HAP-1 (cell line): ENCODE results near the gene FAM118B.

ENCODE experiments used
- DNase-seq, 2 experiments: peaks; one replicate each; pipeline ENCODE4 v3.0.0-alpha.2; 2016 to 2020; ENCODE audit warnings: low spot score in 2 of 2
- H3K27me3 ChIP-seq: fragments of 250-450 bp; sonication (Bioruptor Pico); 2 replicates; pipeline ENCODE4 v1.5.1; 2020; ENCODE audit warnings: low read depth, mild to moderate bottlenecking, moderate library complexity
- H3K36me3 ChIP-seq: fragments of 250-450 bp; sonication (Bioruptor Pico); replicated peaks from 2 replicates; pipeline ENCODE4 v1.5.1; 2020; ENCODE audit warnings: mild to moderate bottlenecking
- H3K4me1 ChIP-seq: fragments of 250-450 bp; sonication (Bioruptor Pico); 2 replicates; pipeline ENCODE4 v1.5.1; 2020; ENCODE audit warnings: mild to moderate bottlenecking
- H3K4me3 ChIP-seq: fragments of 250-450 bp; sonication (Bioruptor Pico); 2 replicates; pipeline ENCODE4 v1.5.1; 2020; ENCODE audit warnings: mild to moderate bottlenecking, moderate library complexity
- H3K9me3 ChIP-seq: fragments of 250-450 bp; sonication (Bioruptor Pico); 2 replicates; pipeline ENCODE4 v1.5.1; 2020; ENCODE audit warnings: mild to moderate bottlenecking, moderate library complexity
- in situ Hi-C: fragments of 300-500 bp; cut with MboI; formaldehyde crosslinking; loops from 3 replicates; pipeline ENCODE4 v1.14.3; 2020; ENCODE audit warnings: low sequenced_read_pairs, inconsistent platforms, mixed read lengths

Gene FAM118B

DNA sequence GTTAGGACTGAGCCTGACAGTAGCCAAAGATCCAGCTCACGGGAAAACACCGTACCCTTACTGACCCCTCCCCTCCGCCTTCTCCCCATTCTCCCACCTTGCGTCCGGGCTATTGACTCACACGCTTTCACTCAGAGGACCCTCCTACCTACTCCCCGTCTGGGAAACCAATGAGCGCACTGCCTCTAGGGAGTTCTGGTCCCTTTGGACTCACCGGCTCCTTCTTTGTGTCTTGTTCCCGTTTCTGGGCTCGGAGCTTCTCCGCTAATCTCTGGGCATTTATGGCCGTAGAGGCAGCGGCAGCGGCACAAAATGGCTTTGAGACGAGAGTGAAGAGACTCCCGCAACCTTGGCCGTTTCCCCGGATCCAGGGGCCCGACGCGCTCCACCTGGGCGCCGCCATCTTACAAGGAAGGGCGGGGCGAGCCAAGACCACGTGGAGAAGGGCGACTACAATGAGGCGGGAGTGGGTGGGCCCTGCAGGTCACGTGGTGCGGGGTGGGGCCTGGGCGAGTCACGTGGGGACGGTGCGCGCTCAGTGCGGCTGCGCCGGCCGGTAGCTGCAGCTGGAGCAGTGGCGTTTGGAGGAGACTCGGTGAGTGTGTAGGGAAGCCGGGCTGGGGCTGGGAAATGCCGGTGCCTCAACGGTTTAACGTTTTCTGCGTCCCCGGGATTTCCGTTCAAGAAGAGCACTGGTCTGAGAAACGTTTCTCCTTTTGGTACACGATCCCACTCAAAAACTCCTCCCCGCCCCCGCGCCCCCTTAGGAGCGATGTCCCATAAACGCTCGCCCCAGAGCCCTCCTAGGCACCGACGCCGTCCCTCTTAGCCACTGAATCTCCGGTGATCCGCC is at the start of gene FAM118B, which contains the start of gene RPUSD4:
Gene FAM118B, plus strand, starts transcription at position 547 of the 853 bp plus-strand sequence. CDS start 23,220 bp downstream, outside the sequence.
Gene RPUSD4, minus strand, starts transcription at position 415 of the 853 bp plus-strand sequence. Its CDS starts 12 bp downstream, at position 403.
- peaks cover 9% of the 10 kb centered on the region; the same call in 1 of the 2 replicates for H3K4me1 ChIP-seq
- in situ Hi-C loops: loop anchor here (25.0 kb wide), 1 partner anchor 574 kb away; the partner anchor contains the start of gene CHEK1
- H3K36me3 ChIP-seq: peaks cover 27% of the 10 kb centered on the region
- DNase-seq: peak; percentile 90 to 98
- H3K9me3 ChIP-seq: no peaks in the 10 kb centered on the region
- H3K27me3 ChIP-seq: no peaks in the 10 kb centered on the region
- peak within 1 kb of the TSS; percentile 100 for H3K4me3 ChIP-seq

DNA sequence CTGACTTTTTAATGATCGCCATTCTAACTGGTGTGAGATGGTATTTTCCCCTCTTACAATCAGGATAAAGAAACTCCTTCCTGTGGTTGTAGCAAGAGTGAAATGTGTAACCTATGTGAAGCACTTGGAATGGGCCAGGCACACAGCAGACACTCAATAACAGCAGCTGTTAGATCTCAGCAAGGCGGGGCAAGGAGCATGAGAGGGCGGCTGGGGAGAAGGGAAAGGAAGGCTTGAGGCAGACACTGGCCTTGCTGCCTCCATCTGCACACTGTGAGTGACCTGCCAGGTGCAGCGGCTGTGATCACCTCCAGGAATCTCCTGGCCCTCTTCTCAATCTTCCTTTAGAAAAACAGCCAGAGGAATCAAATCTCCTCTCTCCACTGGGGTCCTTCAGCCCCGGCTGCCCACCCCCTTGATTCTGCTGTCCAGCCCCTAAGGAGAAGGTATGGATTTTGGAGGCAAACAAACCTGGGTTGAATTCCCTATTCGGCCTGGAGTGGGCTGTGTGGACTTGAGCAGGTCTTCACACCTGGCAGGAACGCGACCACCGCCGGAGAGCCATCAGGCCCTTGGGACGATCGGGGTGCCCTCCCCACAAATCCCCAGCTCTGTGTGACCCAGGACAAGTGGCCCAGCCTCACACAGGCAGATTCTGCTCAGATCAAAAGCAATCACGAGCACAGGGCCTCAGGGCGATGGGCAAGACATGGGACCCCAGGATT is 49.1 kb upstream of the FAM118B start:
- Histone ChIP-seq H3K4me3 (no peak overlapping the region), H3K4me1 (no peaks in the 10 kb centered on the region), H3K36me3 (no peaks in the 10 kb centered on the region), H3K27me3 (no peaks in the 10 kb centered on the region), H3K9me3 (no peaks in the 10 kb centered on the region)
- DNase-seq: no peak
- in situ Hi-C loops: no loop called here

DNA sequence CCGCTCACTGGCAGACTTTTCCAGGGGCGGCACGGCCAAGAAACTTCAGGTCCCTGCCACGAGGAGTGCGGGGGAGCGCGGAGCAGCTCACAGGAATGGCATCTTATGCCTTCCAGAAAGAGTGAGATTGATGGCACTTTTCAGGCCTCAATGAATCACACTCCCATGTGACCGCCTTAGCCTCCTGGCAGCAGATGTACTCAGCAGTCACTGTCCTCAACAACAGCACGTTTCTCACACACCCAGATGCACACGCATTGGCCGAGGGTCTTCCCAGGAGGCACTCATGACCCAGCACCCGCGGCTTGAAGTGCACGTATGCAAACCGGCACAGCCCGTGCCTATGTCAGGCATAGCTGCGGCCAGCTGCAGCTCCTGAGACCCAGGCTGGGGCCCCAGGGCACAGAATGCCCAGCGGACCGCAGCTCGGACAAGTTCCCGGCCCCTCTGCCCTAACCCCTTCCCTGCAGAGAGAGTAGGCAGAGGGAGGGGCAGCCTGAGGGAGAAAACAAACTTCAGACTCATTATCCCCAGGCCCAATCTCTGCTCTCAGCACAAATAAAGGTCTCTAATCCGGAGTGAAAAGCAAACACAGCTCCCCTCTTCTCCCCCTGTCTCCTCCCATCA is 48.4 kb upstream of the FAM118B start:
- Histone ChIP-seq H3K36me3 (no peaks in the 10 kb centered on the region), H3K4me3 (no peak overlapping the region), H3K27me3 (no peaks in the 10 kb centered on the region), H3K4me1 (no peaks in the 10 kb centered on the region), H3K9me3 (no peaks in the 10 kb centered on the region)
- in situ Hi-C loops: no loop called here
- no peak for DNase-seq

DNA sequence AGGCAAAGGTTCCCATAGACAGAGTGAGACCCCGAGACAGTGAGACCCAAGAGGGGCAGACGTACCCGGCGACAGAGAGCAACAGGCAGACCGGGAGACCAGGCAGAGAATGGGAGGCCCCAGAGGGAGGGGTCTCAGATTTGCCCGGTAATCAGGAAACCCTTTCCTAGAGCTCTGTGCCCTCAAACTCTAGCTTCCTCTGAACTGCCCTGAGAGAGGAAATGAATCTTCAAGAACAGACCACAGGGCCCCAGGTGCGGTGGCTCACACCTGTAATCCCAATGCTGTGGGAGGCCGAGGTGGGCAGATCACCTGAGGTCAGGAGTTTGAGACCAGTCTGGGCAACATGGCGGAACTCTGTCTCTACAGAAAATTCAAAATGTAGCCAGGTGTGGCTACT is 47.8 kb upstream of the FAM118B start:
- in situ Hi-C loops: no loop called here
- Histone ChIP-seq H3K27me3 (no peaks in the 10 kb centered on the region), H3K36me3 (no peaks in the 10 kb centered on the region), H3K9me3 (no peaks in the 10 kb centered on the region), H3K4me3 (no peak overlapping the region), H3K4me1 (no peaks in the 10 kb centered on the region)
- DNase-seq: no peak

DNA sequence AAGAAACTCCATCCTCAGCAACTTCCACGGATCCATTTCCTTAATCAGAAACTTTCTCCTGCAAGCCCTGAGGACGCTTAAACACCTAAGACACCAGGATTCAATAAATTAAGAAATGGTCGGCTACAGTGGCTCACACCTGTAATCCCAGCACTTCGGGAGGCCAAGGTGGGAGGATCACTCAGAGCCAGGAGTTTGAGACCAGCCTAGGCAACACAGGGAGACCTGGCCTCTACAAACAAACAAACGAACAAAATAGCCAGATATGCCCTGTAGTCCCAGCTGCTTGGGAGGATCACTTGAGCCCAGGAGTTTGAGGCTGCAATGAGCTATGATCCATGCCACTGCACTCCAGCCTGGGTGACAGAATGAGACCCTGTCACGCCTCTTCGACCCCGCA is 46.8 kb upstream of the FAM118B start:
- DNase-seq: no peak
- no peaks in the 10 kb centered on the region for H3K9me3 ChIP-seq
- H3K4me3 ChIP-seq: no peak overlapping the region
- H3K36me3 ChIP-seq: no peaks in the 10 kb centered on the region
- in situ Hi-C loops: no loop called here
- no peaks in the 10 kb centered on the region for H3K4me1 ChIP-seq
- no peaks in the 10 kb centered on the region for H3K27me3 ChIP-seq

DNA sequence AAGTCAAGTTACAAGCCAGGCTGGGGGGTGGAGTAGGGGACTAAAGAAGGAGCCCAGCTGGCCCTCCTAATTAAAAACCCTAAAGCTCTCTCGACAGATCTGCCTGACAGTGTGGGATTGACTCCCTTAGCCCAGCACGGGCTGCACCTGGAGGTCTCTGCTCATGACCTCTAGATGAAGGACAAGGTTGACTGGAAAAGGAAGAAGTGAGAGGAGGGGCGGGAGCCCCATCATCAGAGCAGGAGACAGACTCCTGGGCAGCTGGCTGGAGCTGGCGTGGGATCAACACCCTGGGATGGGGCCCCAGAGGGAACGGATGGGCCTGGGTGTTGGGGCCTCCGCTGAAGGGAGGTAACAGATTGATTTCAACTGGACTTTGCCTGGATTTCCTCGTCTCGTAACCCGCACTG is 46.3 kb upstream of the FAM118B start:
- no peaks in the 10 kb centered on the region for H3K4me1 ChIP-seq
- no peaks in the 10 kb centered on the region for H3K27me3 ChIP-seq
- no peaks in the 10 kb centered on the region for H3K36me3 ChIP-seq
- DNase-seq: no peak
- H3K4me3 ChIP-seq: no peak overlapping the region
- in situ Hi-C loops: no loop called here
- H3K9me3 ChIP-seq: no peaks in the 10 kb centered on the region

DNA sequence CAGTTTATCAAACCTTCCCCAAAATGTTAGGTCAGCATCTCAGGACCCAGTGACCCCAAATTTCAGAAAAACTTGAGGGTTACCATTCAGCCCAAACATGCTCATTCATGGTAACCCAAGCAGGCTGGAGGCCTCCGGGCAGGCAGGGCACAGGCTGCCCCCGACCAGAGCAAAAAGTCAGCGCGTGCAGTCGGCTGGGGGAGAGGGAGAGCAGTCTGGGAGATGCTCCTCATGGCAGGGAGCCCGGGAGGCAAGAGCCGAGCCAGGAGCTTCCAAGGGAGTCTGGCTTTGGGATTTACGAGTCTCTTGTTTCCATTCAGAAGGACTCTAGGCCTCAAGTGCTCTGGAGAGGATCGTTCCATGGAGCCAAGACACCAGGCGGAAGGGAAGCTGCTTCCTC is 45.8 kb upstream of the FAM118B start:
- in situ Hi-C loops: no loop called here
- Histone ChIP-seq H3K36me3 (no peaks in the 10 kb centered on the region), H3K27me3 (no peaks in the 10 kb centered on the region), H3K4me3 (no peak overlapping the region), H3K4me1 (no peaks in the 10 kb centered on the region), H3K9me3 (no peaks in the 10 kb centered on the region)
- DNase-seq: no peak

DNA sequence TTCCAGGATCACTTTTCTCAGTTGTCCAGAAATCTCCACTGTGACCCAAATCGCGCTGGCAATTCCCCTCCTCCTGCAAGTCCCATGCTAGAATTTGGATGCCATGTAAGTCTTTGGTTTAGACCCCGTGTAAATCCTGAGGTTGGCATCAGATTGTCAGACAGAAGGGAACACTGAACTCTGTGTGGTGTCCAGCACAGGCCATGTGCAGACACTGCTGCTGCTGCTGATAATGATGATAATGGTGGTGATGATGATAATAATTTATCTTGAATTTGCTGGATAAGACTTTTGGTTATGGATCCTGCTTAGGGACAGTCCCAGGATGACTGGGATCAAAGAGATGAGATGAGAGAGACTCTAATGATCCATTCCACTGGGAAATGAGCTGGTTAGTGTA is 45.2 kb upstream of the FAM118B start:
- H3K27me3 ChIP-seq: no peaks in the 10 kb centered on the region
- no peaks in the 10 kb centered on the region for H3K36me3 ChIP-seq
- no peaks in the 10 kb centered on the region for H3K4me1 ChIP-seq
- no peaks in the 10 kb centered on the region for H3K9me3 ChIP-seq
- no peak overlapping the region for H3K4me3 ChIP-seq
- in situ Hi-C loops: no loop called here
- DNase-seq: no peak

DNA sequence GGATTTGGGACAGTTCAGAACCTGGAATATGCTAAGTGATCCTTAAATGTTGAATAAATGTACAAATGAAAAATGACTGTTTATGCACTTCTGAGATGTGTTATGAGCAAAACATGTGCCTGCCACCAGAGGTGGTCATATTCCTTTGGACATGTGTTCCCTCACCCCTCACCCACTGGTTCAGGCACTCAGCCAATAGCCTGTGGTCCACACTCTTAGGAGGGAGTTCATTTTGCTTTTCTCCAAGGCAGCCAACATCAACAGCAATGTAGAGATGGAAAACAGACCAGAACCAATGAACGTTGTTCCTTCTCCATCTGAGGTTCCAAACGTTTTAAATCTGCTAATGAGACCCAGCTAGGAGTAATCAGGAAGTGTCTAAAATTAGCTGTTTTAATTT is 44.1 kb upstream of the FAM118B start:
- Histone ChIP-seq H3K27me3 (no peaks in the 10 kb centered on the region), H3K9me3 (no peaks in the 10 kb centered on the region), H3K36me3 (no peaks in the 10 kb centered on the region), H3K4me1 (no peaks in the 10 kb centered on the region), H3K4me3 (no peak overlapping the region)
- DNase-seq: no peak
- in situ Hi-C loops: no loop called here

DNA sequence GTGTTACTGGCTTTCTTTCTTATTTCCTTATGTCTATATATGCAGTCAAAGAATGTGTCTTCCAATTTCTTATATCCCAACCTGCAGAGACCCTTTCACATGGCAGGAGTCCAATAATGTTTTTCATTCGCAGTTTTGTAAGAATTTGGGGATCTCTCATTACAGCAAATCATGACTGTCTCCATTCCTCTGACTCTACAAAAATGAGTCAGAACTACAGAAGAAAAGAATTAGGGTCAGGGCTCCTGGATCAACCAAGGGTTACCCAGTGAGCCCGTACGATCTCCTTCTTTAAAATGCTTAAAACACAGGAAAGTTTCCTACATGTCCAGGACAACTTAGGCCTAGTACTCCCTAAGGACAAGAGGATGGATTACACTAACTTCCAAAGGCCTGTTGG is 42.3 kb upstream of the FAM118B start:
- no peaks in the 10 kb centered on the region for H3K9me3 ChIP-seq
- no peak for DNase-seq
- H3K36me3 ChIP-seq: no peaks in the 10 kb centered on the region
- H3K27me3 ChIP-seq: no peaks in the 10 kb centered on the region
- in situ Hi-C loops: no loop called here
- H3K4me3 ChIP-seq: no peak overlapping the region
- no peaks in the 10 kb centered on the region for H3K4me1 ChIP-seq

DNA sequence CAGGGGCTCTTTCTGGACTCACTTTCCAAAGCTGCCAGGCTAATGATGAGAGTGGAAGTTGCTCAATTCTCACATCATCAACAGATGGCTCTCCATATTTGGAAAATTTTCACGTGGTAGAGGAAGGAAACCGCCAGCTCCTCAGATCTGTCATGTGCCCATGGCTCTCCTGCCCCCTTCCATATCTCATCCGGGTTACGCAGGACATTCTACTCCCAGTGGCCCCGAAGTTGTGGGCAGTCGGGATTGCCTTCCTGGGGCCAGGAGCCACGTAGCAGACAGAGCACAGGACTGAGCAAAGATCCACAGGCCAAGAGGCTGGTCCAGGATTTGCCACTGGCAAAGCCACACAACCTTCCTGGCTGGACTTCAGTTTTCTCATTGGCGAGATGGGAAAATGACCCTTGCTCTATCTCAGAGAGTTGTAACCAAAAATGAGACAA is 39.0 kb upstream of the FAM118B start:
- Histone ChIP-seq H3K4me3 (no peak overlapping the region), H3K27me3 (no peaks in the 10 kb centered on the region), H3K4me1 (no peaks in the 10 kb centered on the region), H3K9me3 (no peaks in the 10 kb centered on the region), H3K36me3 (no peaks in the 10 kb centered on the region)
- in situ Hi-C loops: no loop called here
- DNase-seq: no peak

DNA sequence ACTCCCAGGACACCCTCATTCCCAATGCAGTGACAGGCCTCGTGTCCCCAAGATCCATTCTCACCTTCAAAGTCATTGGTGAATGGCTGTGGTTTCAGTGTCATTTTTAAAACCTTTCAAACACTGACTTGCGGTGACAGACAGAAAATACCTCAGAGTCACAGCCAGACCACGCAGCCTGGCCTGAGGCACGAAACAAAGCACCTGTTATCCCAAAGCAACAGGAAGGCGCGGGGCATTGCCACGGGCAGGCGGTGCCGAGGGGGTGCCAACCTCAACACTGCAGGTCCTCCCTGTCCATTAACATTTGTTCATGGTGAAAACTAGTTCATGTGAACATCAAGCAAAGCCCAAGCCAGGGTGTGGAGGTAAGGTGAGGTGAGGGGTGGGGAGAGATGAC is 38.3 kb upstream of the FAM118B start:
- in situ Hi-C loops: no loop called here
- H3K36me3 ChIP-seq: no peaks in the 10 kb centered on the region
- H3K4me3 ChIP-seq: no peak overlapping the region
- DNase-seq: no peak
- no peaks in the 10 kb centered on the region for H3K9me3 ChIP-seq
- H3K4me1 ChIP-seq: no peaks in the 10 kb centered on the region
- H3K27me3 ChIP-seq: no peaks in the 10 kb centered on the region

DNA sequence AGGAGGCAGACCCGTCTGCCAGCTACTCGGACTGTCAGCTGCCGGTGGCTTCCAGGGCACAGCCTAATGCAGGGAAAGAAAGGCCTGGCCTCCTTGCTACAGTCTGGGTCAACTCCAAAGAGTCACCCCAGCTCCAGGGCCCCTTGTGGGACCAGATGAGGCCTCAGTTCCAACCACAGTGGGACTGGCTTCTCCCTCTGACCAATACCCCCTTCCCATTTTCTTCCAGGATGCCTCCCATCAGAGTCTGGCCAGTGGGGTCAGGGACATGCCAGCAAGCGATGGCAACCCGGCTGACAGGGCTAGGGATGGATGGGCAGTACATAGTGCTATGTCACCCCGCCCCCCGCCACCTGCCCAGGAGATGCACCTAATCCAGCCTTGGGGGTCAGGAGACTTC is 36.8 kb upstream of the FAM118B start:
- Histone ChIP-seq H3K4me1 (no peaks in the 10 kb centered on the region), H3K36me3 (no peaks in the 10 kb centered on the region), H3K27me3 (no peaks in the 10 kb centered on the region), H3K4me3 (no peak overlapping the region), H3K9me3 (no peaks in the 10 kb centered on the region)
- in situ Hi-C loops: no loop called here
- no peak for DNase-seq

DNA sequence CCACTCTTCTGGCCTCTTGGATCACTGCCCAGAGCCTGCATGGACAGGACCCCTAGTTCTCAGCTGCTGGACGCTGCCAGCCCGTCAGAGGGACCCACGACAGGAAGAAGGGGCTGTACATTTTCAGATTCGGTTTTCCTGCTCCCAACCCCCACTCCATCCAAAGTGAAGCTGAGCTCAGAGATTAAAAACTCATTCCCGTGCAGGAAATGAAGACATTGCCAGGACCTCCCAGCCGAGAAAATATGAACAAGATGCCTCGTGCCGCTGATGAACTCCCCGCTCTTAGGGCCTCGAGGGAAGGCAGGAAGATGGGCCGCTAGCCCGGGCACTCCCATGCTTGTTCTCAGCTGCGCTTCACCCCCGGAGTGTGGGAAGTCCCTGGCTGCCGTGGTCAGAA is 36.2 kb upstream of the FAM118B start:
- no peaks in the 10 kb centered on the region for H3K27me3 ChIP-seq
- H3K36me3 ChIP-seq: no peaks in the 10 kb centered on the region
- H3K4me3 ChIP-seq: no peak overlapping the region
- H3K9me3 ChIP-seq: no peaks in the 10 kb centered on the region
- in situ Hi-C loops: no loop called here
- DNase-seq: no peak
- H3K4me1 ChIP-seq: no peaks in the 10 kb centered on the region
